Adrenal gland (tissue), 12 donors: ENCODE data around the gene AMHR2. TPM values are rescaled to one million over a fixed set of nuclear protein-coding genes. Genes with fewer than 3 reads are reported as not detected.
A peak's percentile ranks its signal among the peaks of the same experiment; 100 is the strongest.

Source experiments
- DNase-seq, 7 donors: peaks; one replicate each; pipeline ENCODE4 v3.0.0-alpha.2; 2019 to 2020
- H3K27ac ChIP-seq, 5 donors: fragments of 200-600 bp; sonication (generic) in 4 of 5; 1 replicate in 3 of 5; 2 replicates in 2 of 5; pipeline versions ENCODE4 v1.5.1 to v1.8.0; 2016 to 2020; ENCODE audit warnings: mild to moderate bottlenecking in 1 of 5
- H3K27me3 ChIP-seq: fragments of 200-600 bp; 2 replicates; pipeline ENCODE4 v1.8.0; 2021
- H3K36me3 ChIP-seq, 2 donors: fragments of 200-600 bp; replicated peaks in 1 of 2; 1 replicate in 1 of 2; 2 replicates in 1 of 2; pipeline versions ENCODE4 v1.5.1 to v1.8.0; 2018 to 2022
- H3K4me1 ChIP-seq, 2 donors: fragments of 200-600 bp; replicated peaks in 1 of 2; 1 replicate in 1 of 2; 2 replicates in 1 of 2; pipeline versions ENCODE4 v1.5.1 to v1.8.0; 2018 to 2021
- H3K4me3 ChIP-seq, 4 donors: fragments of 200-600 bp; sonication (generic) in 3 of 4; one replicate each; pipeline ENCODE4 v1.5.1; 2016 to 2018
- H3K9me3 ChIP-seq, 3 donors: fragments of 200-600 bp; sonication (generic) in 1 of 3; replicated peaks in 1 of 3; 1 replicate in 2 of 3; 2 replicates in 1 of 3; pipeline versions ENCODE4 v1.5.1 to v1.8.0; 2016 to 2021
- CTCF ChIP-seq, 6 experiments: fragments of 450-650 bp in 4 of 6; fragments of 200-600 bp in 2 of 6; sonication (generic) in 1 of 6; IDR thresholded peaks; 1 replicate in 5 of 6; 2 replicates in 1 of 6; pipeline versions ENCODE4 v1.5.1 to v1.8.0; 2016 to 2021; ENCODE audit warnings: antibody characterized with exemption in 6 of 6, mild to moderate bottlenecking in 2 of 6, moderate library complexity in 1 of 6
- POLR2A ChIP-seq, 2 donors: fragments of 450-650 bp; IDR thresholded peaks; one replicate each; pipeline ENCODE4 v1.6.1; 2017; ENCODE audit warnings: antibody characterized with exemption in 2 of 2, mild to moderate bottlenecking in 2 of 2, moderate library complexity in 1 of 2
- WGBS, 4 donors: extraction: QIAGEN DNeasy Blood & Tissue Kit in 2 of 4; methylation state at CpG; one replicate each; pipeline versions ENCODE4 v1.1.5 to v1.1.7; 2013 to 2017; 5-methylcytosine and 5-hydroxymethylcytosine counted together
- intact Hi-C, 2 donors: fragments of 100-400 bp; cut with DNase I; formaldehyde crosslinking; loops; one replicate each; pipeline versions ENCODE4 v1.14.1 to v1.15.0; 2022 to 2023
- polyA plus RNA-seq, 3 donors: library from polyadenylated mRNA; stranded (reverse); fragments of 200-250 nt in 2 of 3; fragments of 350-450 nt in 1 of 3; fragmentation: Illumina TruSeq in 1 of 3; extraction: RNeasy Lipid Tissue Mini Kit (QIAGEN cat#74804) in 1 of 3; gene quantifications; one replicate each; pipeline ENCODE4 v1.2.3, GENCODE V29; 2013 to 2014
- total RNA-seq, 9 donors: library from RNA; depleted of rRNA in 4 of 9; stranded (reverse); fragments of >200 nt in 4 of 9; fragments of 120-200 nt in 1 of 9; fragmentation: NEBNext Ultra II Directional in 1 of 9; extraction: Animal tissue kit (Norgen Biotek cat#: 25700) in 1 of 9; gene quantifications; one replicate each; pipeline versions ENCODE4 v1.1.0 to v1.2.4, GENCODE V29; 2013 to 2023
- donor health status: healthy with polysubstance abuse.
- donor health status: Bipolar disorder and iron deficiency.
- donor health status: DM: yes; HTN: yes; CAD: no.
- donor health status: DM: no; HTN: no; CAD: no.
- donor health status: DM: no; HTN: no; CAD: no.
- donor health status: DM: yes; HTN: yes; CAD: no.

The AMHR2 gene
- total and polyA plus RNA-seq, 12 donors, result 19.8 to 106 (median 68.3) TPM

GRCh38 chr12:53464685-53465418 is 41.2 kb downstream of the AMHR2 start:
- peaks cover 0 to 100% of the 10 kb centered on the region in 2 donors for H3K36me3 ChIP-seq
- TF ChIP-seq POLR2A (IDR thresholded peaks at IDR 0.05) (no peak), CTCF (IDR thresholded peaks at IDR 0.05) (no peak)
- intact Hi-C loops, result no loop called here
- peak in 1 of 7 donors; percentile 24 for DNase-seq
- H3K27ac ChIP-seq, result peak overlapping the region in 2 of 5 donors; percentile 11 to 28
- no peaks in the 10 kb centered on the region for H3K27me3 ChIP-seq
- 80 to 85% (median 81%) methylated on average over 11 of the region's 11 CpGs for WGBS, 4 donors
- H3K4me3 ChIP-seq, result no peak overlapping the region
- peaks cover 23 to 50% of the 10 kb centered on the region in 2 donors for H3K4me1 ChIP-seq
- no peaks in the 10 kb centered on the region for H3K9me3 ChIP-seq

GRCh38 chr12:53465679-53466078 is 42.0 kb downstream of the AMHR2 start:
- Histone ChIP-seq H3K9me3 (no peaks in the 10 kb centered on the region), H3K4me3 (no peak overlapping the region), H3K27ac (peak overlapping the region in 2 of 5 donors; percentile 28 to 60), H3K36me3 (peaks cover 0 to 100% of the 10 kb centered on the region in 2 donors), H3K4me1 (peaks cover 20 to 44% of the 10 kb centered on the region in 2 donors), H3K27me3 (no peaks in the 10 kb centered on the region)
- intact Hi-C loops, result no loop called here
- 30 to 40% (median 37%) methylated on average over 2 of the region's 2 CpGs for WGBS, 4 donors
- no peak for DNase-seq
- TF ChIP-seq POLR2A (IDR thresholded peaks at IDR 0.05), result no peak
- peak in 1 of 6 experiments; percentile 16 for TF ChIP-seq CTCF (IDR thresholded peaks at IDR 0.05)

GRCh38 chr12:53466640-53467039 is 43.0 kb downstream of the AMHR2 start:
- Histone ChIP-seq H3K4me3 (no peak overlapping the region), H3K4me1 (peaks cover 10 to 34% of the 10 kb centered on the region in 2 donors), H3K27me3 (no peaks in the 10 kb centered on the region), H3K27ac (no peak overlapping the region), H3K36me3 (peaks cover 0 to 100% of the 10 kb centered on the region in 2 donors), H3K9me3 (no peaks in the 10 kb centered on the region)
- DNase-seq, result no peak
- WGBS, 4 donors, result 69 to 75% (median 75%) methylated on average over 4 of the region's 4 CpGs
- intact Hi-C loops, result no loop called here
- TF ChIP-seq CTCF (IDR thresholded peaks at IDR 0.05), result no peak
- TF ChIP-seq POLR2A (IDR thresholded peaks at IDR 0.05), result no peak

GRCh38 chr12:53467082-53467481 is 43.4 kb downstream of the AMHR2 start:
- H3K36me3 ChIP-seq, result peaks cover 0 to 100% of the 10 kb centered on the region in 2 donors
- H3K27ac ChIP-seq, result no peak overlapping the region

More at GRCh38 chr12:53467082-53467481, 43.4 kb downstream of the AMHR2 start:
- Histone ChIP-seq H3K4me3 (no peak overlapping the region), H3K27me3 (no peaks in the 10 kb centered on the region), H3K4me1 (peaks cover 6 to 32% of the 10 kb centered on the region in 2 donors), H3K9me3 (no peaks in the 10 kb centered on the region)
- intact Hi-C loops, result no loop called here
- TF ChIP-seq POLR2A (IDR thresholded peaks at IDR 0.05), result no peak
- TF ChIP-seq CTCF (IDR thresholded peaks at IDR 0.05), result no peak
- DNase-seq, result no peak
- WGBS, 4 donors, result 50 to 63% (median 55%) methylated on average over 5 of the region's 5 CpGs
